ENCODE measurements around the gene CEP63. TPM values are rescaled to one million over a fixed set of nuclear protein-coding genes. Genes with fewer than 3 reads are reported as not detected.

The CEP63 gene
- total RNA-seq, 4 donors from 2014 or later, result 21.3 to 26.5 (median 24.3) TPM

- H3K4me1 ChIP-seq, result peaks cover 15 to 24% of the 10 kb centered on the region in 2 donors
- intact Hi-C loops (cut with DNase I), result loop anchor here (10.0 kb wide), 1 partner anchor 1289 kb away; no protein-coding TSS in a partner anchor
- no peaks in the 10 kb centered on the region for H3K27me3 ChIP-seq
- no peak overlapping the region for H3K27ac ChIP-seq
- WGBS, 2 donors, result 69 to 76% methylated on average over 6 of the region's 6 CpGs
- no peaks in the 10 kb centered on the region for H3K9me3 ChIP-seq
- no peak for DNase-seq
- TF ChIP-seq CTCF (IDR thresholded peaks at IDR 0.05) (no peak), POLR2A (IDR thresholded peaks at IDR 0.05) (no peak)
- H3K4me3 ChIP-seq (replicated peaks in 1 of 3), result no peak overlapping the region
- no peaks in the 10 kb centered on the region for H3K36me3 ChIP-seq
Observed at GRCh38 chr3:134605556-134605955, 119.7 kb downstream of the CEP63 start.

- no peaks in the 10 kb centered on the region for H3K36me3 ChIP-seq
- peaks cover 15 to 21% of the 10 kb centered on the region in 2 donors for H3K4me1 ChIP-seq
- TF ChIP-seq POLR2A (IDR thresholded peaks at IDR 0.05) (no peak), CTCF (IDR thresholded peaks at IDR 0.05) (no peak)
- H3K27me3 ChIP-seq, result no peaks in the 10 kb centered on the region
- H3K4me3 ChIP-seq (replicated peaks in 1 of 3), result no peak overlapping the region
- intact Hi-C loops (cut with DNase I), result loop anchor here (10.0 kb wide), 1 partner anchor 1288 kb away; no protein-coding TSS in a partner anchor
- no peaks in the 10 kb centered on the region for H3K9me3 ChIP-seq
- DNase-seq, result peak; percentile 22 to 40
- peak overlapping the region; percentile 23 to 66 (median 64) for H3K27ac ChIP-seq
- 29 to 31% methylated on average over 11 to 12 of the region's 12 CpGs for WGBS, 2 donors
Observed at GRCh38 chr3:134606033-134607025, 120.5 kb downstream of the CEP63 start.

GRCh38 chr3:134607054-134608022, 121.5 kb downstream of the CEP63 start:
- Histone ChIP-seq H3K4me1 (peaks cover 15 to 21% of the 10 kb centered on the region in 2 donors), H3K36me3 (no peaks in the 10 kb centered on the region), H3K4me3 (replicated peaks in 1 of 3) (no peak overlapping the region), H3K27ac (peak overlapping the region; percentile 39 to 66 (median 64)), H3K9me3 (no peaks in the 10 kb centered on the region), H3K27me3 (no peaks in the 10 kb centered on the region)
- no peak for TF ChIP-seq CTCF (IDR thresholded peaks at IDR 0.05)
- 11 to 56% methylated on average over 3 to 9 of the region's 13 CpGs for WGBS, 2 donors
- peak; percentile 73 to 76 for DNase-seq
- intact Hi-C loops (cut with DNase I), result loop anchor here (10.0 kb wide), 1 partner anchor 1287 kb away; no protein-coding TSS in a partner anchor

GRCh38 chr3:134608023-134608770, 122.3 kb downstream of the CEP63 start:
- DNase-seq, result no peak
- H3K4me1 ChIP-seq, result peaks cover 15 to 21% of the 10 kb centered on the region in 2 donors
- 95 to 97% methylated on average over 6 of the region's 6 CpGs for WGBS, 2 donors
- no peaks in the 10 kb centered on the region for H3K9me3 ChIP-seq
- no peak overlapping the region for H3K27ac ChIP-seq
- H3K27me3 ChIP-seq, result no peaks in the 10 kb centered on the region
- intact Hi-C loops (cut with DNase I), result loop anchor here (10.0 kb wide), 1 partner anchor 1287 kb away; no protein-coding TSS in a partner anchor
- no peaks in the 10 kb centered on the region for H3K36me3 ChIP-seq
- no peak overlapping the region for H3K4me3 ChIP-seq (replicated peaks in 1 of 3)
- TF ChIP-seq CTCF (IDR thresholded peaks at IDR 0.05) (no peak), POLR2A (IDR thresholded peaks at IDR 0.05) (no peak)
